GM18868 (cell line): ENCODE measurements around the gene GNAO1.
A peak's percentile ranks its signal among the peaks of the same experiment; 100 is the strongest.

Source experiments
- ATAC-seq: cut with Tn5 transposase; IDR thresholded peaks from one replicate; pipeline ENCODE4 v1.9.1; 2021; ENCODE audit warnings: mild to moderate bottlenecking, moderate library complexity; ENCODE audit not compliant: unreplicated experiment

The GNAO1 gene

GRCh38 chr16:56263711-56264608 lies 72.7 kb downstream of the GNAO1 start:
- ATAC-seq = no peak

DNA sequence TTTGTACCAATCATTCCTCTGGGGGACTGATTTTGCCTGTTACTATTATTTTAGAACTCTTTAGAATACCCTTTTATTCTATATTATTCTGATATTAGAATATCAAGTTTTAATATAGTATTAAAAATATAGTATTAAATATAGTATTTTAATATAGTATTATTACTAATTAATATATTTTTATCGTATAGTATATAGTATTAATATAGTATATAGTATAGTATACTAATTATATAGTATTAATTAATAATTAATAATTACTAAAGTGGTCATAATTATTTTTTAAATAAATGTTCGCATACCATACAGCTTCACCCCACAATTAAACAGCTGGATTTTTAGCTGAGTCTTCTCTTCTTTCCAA lies 73.3 kb downstream of the GNAO1 start:
- ATAC-seq = no peak

GRCh38 chr16:56265184-56265583 lies 73.9 kb downstream of the GNAO1 start:
- ATAC-seq = no peak

GRCh38 chr16:56265746-56266145 lies 74.5 kb downstream of the GNAO1 start:
- no peak for ATAC-seq

DNA sequence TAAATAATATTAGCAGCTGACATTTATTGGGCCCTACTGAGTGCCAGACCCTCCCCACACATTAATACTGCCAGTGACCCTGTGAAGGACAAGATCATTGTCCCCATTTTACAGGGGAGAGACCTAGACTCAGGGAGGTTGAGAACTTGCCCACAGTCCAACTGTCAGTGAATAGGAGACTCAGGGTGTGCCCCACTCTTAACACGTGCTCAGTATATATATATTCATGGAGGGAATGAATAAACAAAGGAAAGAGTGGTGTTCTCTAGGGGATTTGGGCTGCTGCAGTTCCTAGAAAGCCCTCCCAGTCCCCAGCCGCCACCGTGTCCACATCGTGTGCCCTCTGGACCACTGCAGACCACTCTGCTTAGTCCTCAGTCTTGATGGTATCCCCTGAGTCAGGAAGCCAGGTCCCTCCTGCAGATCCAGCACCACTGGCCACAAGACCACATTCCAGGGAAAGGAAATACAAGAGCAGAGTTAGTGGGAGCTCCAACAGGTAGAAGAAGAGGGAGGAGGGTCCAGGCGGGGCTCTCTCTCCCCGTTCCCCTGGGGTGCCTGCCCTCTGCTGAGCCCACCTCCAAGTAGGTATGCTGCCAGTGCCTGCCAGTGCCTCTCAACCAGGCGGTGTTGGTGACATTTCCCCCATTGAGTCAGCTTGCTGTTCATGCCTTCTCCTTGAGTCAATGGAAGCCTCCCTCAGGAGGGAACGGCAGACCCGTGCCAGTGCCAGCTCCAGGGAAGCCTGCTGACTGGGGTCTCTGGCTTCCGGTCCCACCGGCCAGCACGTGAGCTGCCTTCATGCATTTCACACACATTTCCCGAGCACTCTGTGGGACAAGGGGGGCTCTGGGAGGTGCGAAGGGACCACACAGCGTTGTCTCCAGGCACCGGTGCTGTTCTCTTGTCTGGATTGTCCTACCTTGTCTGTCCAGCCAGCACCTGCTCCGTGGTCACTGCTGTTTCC lies 75.6 kb downstream of the GNAO1 start:
- ATAC-seq = no peak

DNA sequence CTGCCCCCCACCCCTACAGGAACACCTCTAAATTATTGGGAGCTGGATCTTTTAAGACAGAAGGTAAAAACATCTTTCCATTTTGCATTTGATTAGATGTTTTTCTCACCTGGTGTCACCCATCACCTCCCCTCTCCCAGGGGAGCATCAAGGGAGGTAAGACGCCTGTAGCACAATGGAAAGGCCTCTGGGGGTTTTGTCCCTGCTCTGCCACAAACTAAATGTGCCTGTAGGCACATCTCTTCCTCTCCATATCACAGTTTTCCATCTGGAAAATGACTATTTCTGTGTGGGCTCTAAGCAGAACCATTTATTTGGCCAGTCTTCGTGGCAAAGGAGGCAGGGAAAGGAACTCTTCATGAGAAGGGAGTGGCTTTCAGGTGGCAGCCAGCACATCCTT lies 76.6 kb downstream of the GNAO1 start:
- no peak for ATAC-seq

- no peak for ATAC-seq
These were observed 77.5 kb downstream of the GNAO1 start for GRCh38 chr16:56268799-56269198.

DNA sequence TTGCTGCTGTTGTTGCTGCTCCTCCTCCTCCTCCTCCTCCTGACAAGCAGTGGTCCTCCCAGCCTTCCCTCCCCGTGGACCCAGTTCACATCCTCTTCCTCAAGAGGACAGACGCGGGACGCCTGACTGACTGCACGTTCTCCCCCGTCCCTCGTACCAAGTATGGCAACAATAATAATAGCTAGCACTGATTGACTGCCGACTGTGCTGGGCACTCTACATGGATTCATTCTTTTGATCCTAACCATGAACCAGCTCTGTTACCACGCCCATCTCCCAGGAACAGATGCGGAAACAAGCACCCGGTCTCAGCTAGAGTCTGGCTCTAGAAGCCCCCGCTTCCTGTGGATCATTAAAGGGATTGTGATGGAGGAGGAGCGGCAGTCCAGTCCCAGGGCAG lies 78.0 kb downstream of the GNAO1 start:
- no peak for ATAC-seq

GRCh38 chr16:56269811-56270684 lies 78.8 kb downstream of the GNAO1 start:
- no peak for ATAC-seq

- no peak for ATAC-seq
These were observed 79.5 kb downstream of the GNAO1 start for GRCh38 chr16:56270828-56271227.

- ATAC-seq = no peak
These were observed 81.2 kb downstream of the GNAO1 start for GRCh38 chr16:56272583-56272894.

- no peak for ATAC-seq
These were observed 82.3 kb downstream of the GNAO1 start for GRCh38 chr16:56273615-56274014.

- ATAC-seq = no peak
These were observed 83.1 kb downstream of the GNAO1 start for GRCh38 chr16:56274369-56274768.

GRCh38 chr16:56275076-56275475 lies 83.8 kb downstream of the GNAO1 start:
- no peak for ATAC-seq

- ATAC-seq = no peak
These were observed 84.5 kb downstream of the GNAO1 start for GRCh38 chr16:56275801-56276200.

DNA sequence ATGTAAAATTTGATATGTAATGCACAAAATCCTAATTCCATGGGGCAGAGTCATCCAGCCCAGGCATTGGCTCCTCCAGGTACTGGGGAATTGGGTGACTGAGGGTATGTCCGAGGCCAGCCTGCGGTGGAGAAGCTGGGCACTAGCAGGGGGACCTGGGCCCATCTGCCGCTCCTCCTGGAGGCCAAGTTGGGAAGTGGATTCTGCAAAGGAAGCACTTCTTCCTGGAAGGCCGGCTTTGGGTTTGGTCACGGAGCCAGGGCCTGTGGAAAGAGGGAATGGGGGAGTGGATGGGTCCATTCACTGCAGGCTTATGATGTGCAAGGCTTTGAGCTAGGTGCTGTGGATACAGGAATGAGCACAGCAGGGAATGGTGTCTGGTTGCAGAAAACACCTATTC lies 85.8 kb downstream of the GNAO1 start:
- no peak for ATAC-seq

DNA sequence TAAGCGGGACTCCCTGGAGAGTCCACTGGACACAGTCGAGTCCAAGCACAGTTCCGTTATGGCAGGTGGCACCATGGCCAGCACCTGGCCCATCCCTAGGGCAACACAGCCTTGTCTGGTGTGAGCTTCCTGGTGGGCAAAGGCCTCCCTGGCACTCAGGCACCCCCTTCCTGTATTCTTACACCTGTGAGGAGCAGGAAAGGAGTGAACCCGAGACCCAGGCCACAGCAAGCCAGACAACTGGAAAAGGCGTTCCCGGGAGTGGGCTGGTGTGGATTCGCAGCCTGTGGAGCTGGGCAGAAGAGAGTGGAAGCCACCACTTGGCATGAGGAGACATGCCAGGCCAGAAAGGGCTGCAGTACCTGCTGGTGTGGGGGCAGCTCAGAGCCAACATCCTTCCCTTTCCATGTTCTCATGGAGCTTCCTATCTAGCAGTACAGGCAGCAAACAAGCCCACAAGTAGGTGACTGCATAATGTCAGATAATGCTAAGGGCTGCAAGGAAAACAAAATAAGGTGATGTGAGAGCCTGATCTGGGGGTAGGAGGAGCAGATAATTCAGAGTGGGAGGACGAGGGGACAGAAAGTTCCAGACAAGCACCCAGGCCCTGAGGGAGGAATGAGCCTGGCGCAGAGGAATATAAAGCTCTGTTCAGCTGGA lies 87.0 kb downstream of the GNAO1 start:
- ATAC-seq = no peak

DNA sequence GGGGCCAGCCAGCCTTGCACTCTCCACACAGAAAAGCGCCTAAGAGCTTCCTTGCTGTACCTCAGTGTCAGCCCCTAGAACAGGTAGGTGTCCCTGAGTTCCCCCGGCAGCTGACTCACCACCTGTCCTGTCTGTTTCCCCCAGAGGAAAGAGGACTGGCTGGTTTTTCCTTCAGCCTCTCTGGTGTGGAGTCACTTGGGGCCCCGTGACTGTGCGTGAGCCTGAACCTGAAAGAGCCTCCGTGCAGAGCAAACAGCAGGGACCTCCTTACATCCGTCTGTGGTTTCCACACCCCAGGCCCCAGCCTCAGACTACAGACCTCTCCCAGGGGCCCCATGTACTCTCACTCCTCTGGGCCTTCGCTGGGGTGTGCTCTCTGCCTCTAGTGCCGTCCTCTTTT lies 87.8 kb downstream of the GNAO1 start:
- peak; percentile 81 for ATAC-seq

GRCh38 chr16:56279914-56280313 lies 88.6 kb downstream of the GNAO1 start:
- no peak for ATAC-seq

- ATAC-seq = no peak
These were observed 90.0 kb downstream of the GNAO1 start for GRCh38 chr16:56281249-56281805.
